SK-N-SH treated with all-trans-retinoic acid at 6 μM for 48 hours (cell line): Measurements from ENCODE around the gene MINDY4B.

Experiments used
- ATAC-seq: fragments of 200-7000 bp; cut with Tn5 transposase; 3 replicates; pipeline ENCODE4 v1.9.1; 2020; ENCODE audit warnings: mild to moderate bottlenecking, moderate library complexity
- ARNTL ChIP-seq: fragments of 450-650 bp; formaldehyde crosslinking; IDR thresholded peaks from 2 replicates; pipeline ENCODE4 v1.5.0; 2020; ENCODE audit warnings: low read depth, mild to moderate bottlenecking, moderate library complexity, borderline replicate concordance
- BACH2 ChIP-seq: fragments of 250-450 bp; sonication (Bioruptor Pico); IDR thresholded peaks from 2 replicates; pipeline ENCODE4 v1.9.0; 2021; ENCODE audit warnings: mild to moderate bottlenecking, borderline replicate concordance
- ESRRG ChIP-seq: fragments of 250-450 bp; sonication (Bioruptor Pico); IDR thresholded peaks from 2 replicates; pipeline ENCODE4 v1.6.1; 2021; ENCODE audit warnings: mild to moderate bottlenecking
- GLIS3 ChIP-seq: fragments of 250-450 bp; sonication (Bioruptor Pico); IDR thresholded peaks from 2 replicates; pipeline ENCODE4 v1.5.0; 2020; ENCODE audit warnings: mild to moderate bottlenecking, moderate library complexity
- ISL1 ChIP-seq: fragments of 250-450 bp; sonication (Bioruptor Pico); IDR thresholded peaks from 2 replicates; pipeline ENCODE4 v2.1.2; 2022; ENCODE audit warnings: mild to moderate bottlenecking, moderate library complexity
- OSR1 ChIP-seq: fragments of 250-450 bp; sonication (Bioruptor Pico); IDR thresholded peaks from 2 replicates; pipeline ENCODE4 v1.8.0; 2022; ENCODE audit warnings: moderate library complexity, mild to moderate bottlenecking, inconsistent platforms
- PPARA ChIP-seq: fragments of 250-450 bp; sonication (Bioruptor Pico); IDR thresholded peaks from 2 replicates; pipeline ENCODE4 v1.5.0; 2020; ENCODE audit warnings: mild to moderate bottlenecking, borderline replicate concordance
- RARB ChIP-seq: fragments of 250-450 bp; sonication (Bioruptor Pico); IDR thresholded peaks from 2 replicates; pipeline ENCODE4 v1.8.0; 2021; ENCODE audit warnings: mild to moderate bottlenecking, moderate library complexity
- SNAI2 ChIP-seq: fragments of 250-450 bp; sonication (Bioruptor Pico); IDR thresholded peaks from 2 replicates; pipeline ENCODE4 v1.5.0; 2020; ENCODE audit warnings: mild to moderate bottlenecking, moderate library complexity
- TCF4 ChIP-seq: fragments of 250-450 bp; sonication (Bioruptor Pico); IDR thresholded peaks from 2 replicates; pipeline ENCODE4 v1.8.0; 2021; ENCODE audit warnings: mild to moderate bottlenecking, moderate library complexity, borderline replicate concordance
- TOX ChIP-seq: fragments of 250-450 bp; sonication (Bioruptor Pico); IDR thresholded peaks from 2 replicates; pipeline ENCODE4 v1.8.0; 2021; ENCODE audit warnings: mild to moderate bottlenecking, moderate library complexity, borderline replicate concordance
- ZC3H10 ChIP-seq: fragments of 250-450 bp; sonication (Bioruptor Pico); IDR thresholded peaks from 2 replicates; pipeline ENCODE4 v1.5.1; 2021; ENCODE audit warnings: mild to moderate bottlenecking, moderate library complexity
- ZFP3 ChIP-seq: fragments of 250-450 bp; sonication (Bioruptor Pico); IDR thresholded peaks from 2 replicates; pipeline ENCODE4 v1.5.0; 2020; ENCODE audit warnings: mild to moderate bottlenecking, moderate library complexity
- ZNF565 ChIP-seq: fragments of 450-650 bp; formaldehyde crosslinking; conservative IDR thresholded peaks from 2 replicates; pipeline ENCODE4 v1.5.0; 2020; ENCODE audit warnings: low read depth, mild to moderate bottlenecking, moderate library complexity
- ZNF70 ChIP-seq: fragments of 450-650 bp; formaldehyde crosslinking; IDR thresholded peaks from 2 replicates; pipeline ENCODE4 v1.5.0; 2020; ENCODE audit warnings: mild to moderate bottlenecking, moderate library complexity
- ZNF8 ChIP-seq: fragments of 450-650 bp; formaldehyde crosslinking; IDR thresholded peaks from 2 replicates; pipeline ENCODE4 v1.5.0; 2020; ENCODE audit warnings: mild to moderate bottlenecking, moderate library complexity
- TF ChIP-seq, protein P1 (sequence below): fragments of 250-450 bp; sonication (Bioruptor Pico); IDR thresholded peaks from 2 replicates; pipeline ENCODE4 v1.8.0; 2021; ENCODE audit warnings: low read depth, mild to moderate bottlenecking, moderate library complexity, borderline replicate concordance
- TF ChIP-seq, protein P2 (sequence below): fragments of 250-450 bp; sonication (Bioruptor Pico); IDR thresholded peaks from 2 replicates; pipeline ENCODE4 v1.5.1; 2021; ENCODE audit warnings: mild to moderate bottlenecking, moderate library complexity
- TF ChIP-seq, protein P3 (sequence below): fragments of 250-450 bp; sonication (Bioruptor Pico); IDR thresholded peaks from 2 replicates; pipeline ENCODE4 v1.5.1; 2020; ENCODE audit warnings: low read depth, mild to moderate bottlenecking, moderate library complexity
- TF ChIP-seq, protein P4 (sequence below): fragments of 250-450 bp; sonication (Bioruptor Pico); IDR thresholded peaks from 2 replicates; pipeline ENCODE4 v1.5.0; 2020; ENCODE audit warnings: mild to moderate bottlenecking, moderate library complexity

MINDY4B gene

DNA sequence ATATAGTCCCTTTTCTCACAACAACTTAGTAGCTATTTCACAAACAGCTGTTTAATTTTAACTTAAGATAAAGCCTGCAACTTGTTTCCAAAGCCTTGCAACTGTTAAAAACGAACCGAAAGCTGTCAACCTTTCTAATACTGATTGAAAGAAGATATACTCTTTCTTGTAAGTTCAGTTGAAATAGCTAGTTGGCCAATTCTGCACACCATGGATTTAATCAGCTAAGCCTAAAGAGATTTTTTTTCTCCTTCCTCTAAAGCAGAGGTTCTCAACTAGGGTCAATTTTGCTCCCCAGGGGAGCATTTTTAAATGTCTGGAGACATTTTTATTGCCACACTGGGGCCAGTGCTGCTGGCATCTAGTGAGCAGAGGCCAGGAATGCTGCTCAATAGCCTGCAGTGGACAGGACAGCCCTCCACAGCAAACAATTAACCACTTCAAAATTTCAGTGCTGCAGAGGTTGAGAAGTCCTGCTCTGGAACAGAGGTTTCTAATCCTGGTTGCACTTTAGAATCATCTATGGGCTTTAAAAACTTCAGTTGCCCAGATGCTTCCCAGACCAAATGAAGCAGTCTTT, 26.2 kb downstream of the MINDY4B start:
- no peak for TF ChIP-seq ZFP3 (CRISPR knock-in tag)
- no peak for TF ChIP-seq ESRRG (CRISPR knock-in tag)
- TF ChIP-seq ZNF8 (CRISPR knock-in tag) = no peak
- no peak for TF ChIP-seq RARB (CRISPR knock-in tag)
- TF ChIP-seq, protein P1, sequence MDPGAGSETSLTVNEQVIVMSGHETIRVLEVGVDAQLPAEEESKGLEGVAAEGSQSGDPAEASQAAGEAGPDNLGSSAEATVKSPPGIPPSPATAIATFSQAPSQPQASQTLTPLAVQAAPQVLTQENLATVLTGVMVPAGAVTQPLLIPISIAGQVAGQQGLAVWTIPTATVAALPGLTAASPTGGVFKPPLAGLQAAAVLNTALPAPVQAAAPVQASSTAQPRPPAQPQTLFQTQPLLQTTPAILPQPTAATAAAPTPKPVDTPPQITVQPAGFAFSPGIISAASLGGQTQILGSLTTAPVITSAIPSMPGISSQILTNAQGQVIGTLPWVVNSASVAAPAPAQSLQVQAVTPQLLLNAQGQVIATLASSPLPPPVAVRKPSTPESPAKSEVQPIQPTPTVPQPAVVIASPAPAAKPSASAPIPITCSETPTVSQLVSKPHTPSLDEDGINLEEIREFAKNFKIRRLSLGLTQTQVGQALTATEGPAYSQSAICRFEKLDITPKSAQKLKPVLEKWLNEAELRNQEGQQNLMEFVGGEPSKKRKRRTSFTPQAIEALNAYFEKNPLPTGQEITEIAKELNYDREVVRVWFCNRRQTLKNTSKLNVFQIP = no peak
- TF ChIP-seq, protein P2, sequence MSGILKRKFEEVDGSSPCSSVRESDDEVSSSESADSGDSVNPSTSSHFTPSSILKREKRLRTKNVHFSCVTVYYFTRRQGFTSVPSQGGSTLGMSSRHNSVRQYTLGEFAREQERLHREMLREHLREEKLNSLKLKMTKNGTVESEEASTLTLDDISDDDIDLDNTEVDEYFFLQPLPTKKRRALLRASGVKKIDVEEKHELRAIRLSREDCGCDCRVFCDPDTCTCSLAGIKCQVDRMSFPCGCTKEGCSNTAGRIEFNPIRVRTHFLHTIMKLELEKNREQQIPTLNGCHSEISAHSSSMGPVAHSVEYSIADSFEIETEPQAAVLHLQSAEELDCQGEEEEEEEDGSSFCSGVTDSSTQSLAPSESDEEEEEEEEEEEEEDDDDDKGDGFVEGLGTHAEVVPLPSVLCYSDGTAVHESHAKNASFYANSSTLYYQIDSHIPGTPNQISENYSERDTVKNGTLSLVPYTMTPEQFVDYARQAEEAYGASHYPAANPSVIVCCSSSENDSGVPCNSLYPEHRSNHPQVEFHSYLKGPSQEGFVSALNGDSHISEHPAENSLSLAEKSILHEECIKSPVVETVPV (CRISPR knock-in tag) = no peak
- no peak for TF ChIP-seq TCF4 (CRISPR knock-in tag)
- no peak for TF ChIP-seq SNAI2
- TF ChIP-seq ISL1 = no peak
- TF ChIP-seq, protein P3, sequence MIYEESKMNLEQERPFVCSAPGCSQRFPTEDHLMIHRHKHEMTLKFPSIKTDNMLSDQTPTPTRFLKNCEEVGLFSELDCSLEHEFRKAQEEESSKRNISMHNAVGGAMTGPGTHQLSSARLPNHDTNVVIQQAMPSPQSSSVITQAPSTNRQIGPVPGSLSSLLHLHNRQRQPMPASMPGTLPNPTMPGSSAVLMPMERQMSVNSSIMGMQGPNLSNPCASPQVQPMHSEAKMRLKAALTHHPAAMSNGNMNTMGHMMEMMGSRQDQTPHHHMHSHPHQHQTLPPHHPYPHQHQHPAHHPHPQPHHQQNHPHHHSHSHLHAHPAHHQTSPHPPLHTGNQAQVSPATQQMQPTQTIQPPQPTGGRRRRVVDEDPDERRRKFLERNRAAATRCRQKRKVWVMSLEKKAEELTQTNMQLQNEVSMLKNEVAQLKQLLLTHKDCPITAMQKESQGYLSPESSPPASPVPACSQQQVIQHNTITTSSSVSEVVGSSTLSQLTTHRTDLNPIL = no peak
- no peak for TF ChIP-seq PPARA (CRISPR knock-in tag)

DNA sequence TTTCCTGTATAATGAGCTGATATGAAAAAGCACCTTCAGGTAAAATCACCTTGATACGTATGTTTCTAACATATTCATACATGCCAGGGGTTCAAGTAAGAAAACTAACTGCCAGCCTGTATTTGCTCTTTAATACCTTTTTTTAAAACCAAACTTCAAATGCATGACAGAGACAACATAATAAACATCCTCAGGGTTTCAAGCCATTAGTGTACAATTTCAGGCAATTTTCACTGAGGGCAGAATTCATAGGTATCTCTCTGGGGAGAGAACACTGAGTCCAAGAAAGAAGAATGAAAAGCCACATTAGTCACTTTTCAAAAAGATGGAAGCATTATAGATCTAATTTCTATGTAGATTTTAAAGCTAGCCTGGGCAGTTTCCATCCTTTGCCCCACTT, 26.9 kb downstream of the MINDY4B start:
- no peak for ATAC-seq
- TF ChIP-seq, protein P2 (CRISPR knock-in tag) = no peak
- no peak for TF ChIP-seq ISL1
- no peak for TF ChIP-seq BACH2 (CRISPR knock-in tag)
- TF ChIP-seq ESRRG (CRISPR knock-in tag) = no peak
- no peak for TF ChIP-seq ZNF8 (CRISPR knock-in tag)
- no peak for TF ChIP-seq ARNTL (CRISPR knock-in tag)
- TF ChIP-seq TCF4 (CRISPR knock-in tag) = no peak
- TF ChIP-seq ZC3H10 (CRISPR knock-in tag) = no peak
- TF ChIP-seq, protein P3 = no peak

More for the DNA sequence above, 26.2 kb downstream of the MINDY4B start:
- no peak for ATAC-seq

DNA sequence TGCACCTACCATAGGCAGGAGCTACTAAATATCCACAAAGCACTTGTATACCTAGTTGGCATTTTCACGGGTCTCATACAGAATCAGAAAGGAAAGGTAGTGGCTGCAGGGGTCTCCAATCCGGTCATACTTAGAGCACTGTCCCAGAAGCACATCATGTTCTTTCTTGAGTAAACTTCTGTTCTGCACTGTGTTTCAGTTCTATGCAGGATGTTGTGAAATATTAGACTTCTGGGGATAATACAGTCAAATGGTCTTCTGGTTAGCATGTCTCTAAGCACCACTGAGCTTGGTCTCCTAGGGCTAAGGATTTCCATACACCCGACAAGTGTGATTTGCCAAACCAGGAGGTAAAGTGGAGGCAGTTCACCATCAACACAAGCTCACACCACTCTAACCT, 27.9 kb downstream of the MINDY4B start:
- no peak for TF ChIP-seq GLIS3 (CRISPR knock-in tag)
- TF ChIP-seq, protein P1 = no peak
- TF ChIP-seq ZNF70 (CRISPR knock-in tag) = no peak
- TF ChIP-seq PPARA (CRISPR knock-in tag) = no peak
- TF ChIP-seq, protein P2 (CRISPR knock-in tag) = no peak
- no peak for TF ChIP-seq OSR1 (CRISPR knock-in tag)
- TF ChIP-seq ESRRG (CRISPR knock-in tag) = no peak
- no peak for TF ChIP-seq ZFP3 (CRISPR knock-in tag)
- no peak for TF ChIP-seq BACH2 (CRISPR knock-in tag)
- TF ChIP-seq, protein P4, sequence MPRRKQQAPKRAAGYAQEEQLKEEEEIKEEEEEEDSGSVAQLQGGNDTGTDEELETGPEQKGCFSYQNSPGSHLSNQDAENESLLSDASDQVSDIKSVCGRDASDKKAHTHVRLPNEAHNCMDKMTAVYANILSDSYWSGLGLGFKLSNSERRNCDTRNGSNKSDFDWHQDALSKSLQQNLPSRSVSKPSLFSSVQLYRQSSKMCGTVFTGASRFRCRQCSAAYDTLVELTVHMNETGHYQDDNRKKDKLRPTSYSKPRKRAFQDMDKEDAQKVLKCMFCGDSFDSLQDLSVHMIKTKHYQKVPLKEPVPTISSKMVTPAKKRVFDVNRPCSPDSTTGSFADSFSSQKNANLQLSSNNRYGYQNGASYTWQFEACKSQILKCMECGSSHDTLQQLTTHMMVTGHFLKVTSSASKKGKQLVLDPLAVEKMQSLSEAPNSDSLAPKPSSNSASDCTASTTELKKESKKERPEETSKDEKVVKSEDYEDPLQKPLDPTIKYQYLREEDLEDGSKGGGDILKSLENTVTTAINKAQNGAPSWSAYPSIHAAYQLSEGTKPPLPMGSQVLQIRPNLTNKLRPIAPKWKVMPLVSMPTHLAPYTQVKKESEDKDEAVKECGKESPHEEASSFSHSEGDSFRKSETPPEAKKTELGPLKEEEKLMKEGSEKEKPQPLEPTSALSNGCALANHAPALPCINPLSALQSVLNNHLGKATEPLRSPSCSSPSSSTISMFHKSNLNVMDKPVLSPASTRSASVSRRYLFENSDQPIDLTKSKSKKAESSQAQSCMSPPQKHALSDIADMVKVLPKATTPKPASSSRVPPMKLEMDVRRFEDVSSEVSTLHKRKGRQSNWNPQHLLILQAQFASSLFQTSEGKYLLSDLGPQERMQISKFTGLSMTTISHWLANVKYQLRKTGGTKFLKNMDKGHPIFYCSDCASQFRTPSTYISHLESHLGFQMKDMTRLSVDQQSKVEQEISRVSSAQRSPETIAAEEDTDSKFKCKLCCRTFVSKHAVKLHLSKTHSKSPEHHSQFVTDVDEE (CRISPR knock-in tag) = no peak
- no peak for TF ChIP-seq ZC3H10 (CRISPR knock-in tag)
- TF ChIP-seq TOX = no peak
- no peak for TF ChIP-seq ZNF565
- no peak for TF ChIP-seq ZNF8 (CRISPR knock-in tag)
- TF ChIP-seq RARB (CRISPR knock-in tag) = no peak
- ATAC-seq = no peak
